Coronary artery (tissue), 2 donors: ENCODE measurements around the gene PAK4.

Experiments
- DNase-seq: peaks from one replicate; pipeline ENCODE4 v3.0.0-alpha.2; 2017; ENCODE audit warnings: low spot score
- H3K27ac ChIP-seq, 2 donors: fragments of 200-600 bp; sonication (generic); one replicate each; pipeline ENCODE4 v1.5.1; 2016 to 2019
- H3K4me3 ChIP-seq: fragments of 200-600 bp; sonication (generic); 2 replicates; pipeline ENCODE4 v1.5.1; 2016; ENCODE audit warnings: mild to moderate bottlenecking, moderate library complexity
- TF ChIP-seq, protein P1 (sequence below): fragments of 200-600 bp; sonication (generic); IDR thresholded peaks from one replicate; pipeline ENCODE4 v1.5.1; 2019; ENCODE audit warnings: antibody characterized with exemption

Gene PAK4

DNA sequence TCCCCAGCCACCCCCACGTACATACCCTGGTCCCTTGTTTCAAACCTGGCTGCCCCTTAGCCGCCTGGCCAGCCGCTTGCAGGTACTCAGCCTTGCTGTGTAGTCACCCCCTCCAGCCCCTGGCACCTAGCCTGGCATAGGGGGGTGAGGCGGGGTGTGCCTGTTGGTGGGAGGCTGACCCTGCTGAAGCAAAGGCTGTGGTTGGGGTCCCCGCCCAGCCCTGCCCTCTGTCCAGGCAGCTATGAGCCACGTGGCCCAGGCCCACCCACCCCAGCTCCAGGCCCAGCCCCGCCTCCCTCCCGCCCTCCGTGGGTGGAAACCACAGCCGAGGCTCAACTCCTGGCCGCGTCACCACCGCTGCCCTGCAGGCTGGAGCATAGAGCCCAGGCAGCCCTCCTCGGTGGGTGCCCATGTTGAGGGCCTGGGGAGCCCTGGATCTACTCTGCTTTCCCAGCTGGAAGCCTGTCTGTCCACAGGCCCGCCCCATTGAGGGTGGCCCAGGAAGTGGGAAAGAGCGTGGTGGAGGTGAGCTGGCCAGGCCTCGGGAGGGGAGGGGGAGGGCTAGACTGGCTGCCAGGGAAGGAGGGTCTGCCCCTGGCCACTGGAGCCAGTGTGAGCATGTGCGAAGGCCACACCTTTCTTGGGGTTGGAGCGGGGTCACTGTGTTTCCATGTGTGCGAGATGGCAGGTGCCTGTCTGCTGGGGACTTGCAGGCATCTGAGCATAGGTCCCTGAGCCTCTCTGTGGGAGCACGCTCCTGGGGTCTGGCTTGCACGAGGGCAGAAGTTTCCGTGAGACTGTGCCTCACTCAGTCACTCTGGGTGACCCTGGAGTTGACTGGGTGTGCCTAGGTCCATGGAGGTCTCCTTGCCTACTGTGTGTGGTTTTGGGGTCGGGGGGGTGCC is 31.0 kb downstream of the PAK4 start:
- Histone ChIP-seq H3K27ac (no peak overlapping the region), H3K4me3 (peak overlapping the region; percentile 29)
- no peak for DNase-seq
- TF ChIP-seq, protein P1, sequence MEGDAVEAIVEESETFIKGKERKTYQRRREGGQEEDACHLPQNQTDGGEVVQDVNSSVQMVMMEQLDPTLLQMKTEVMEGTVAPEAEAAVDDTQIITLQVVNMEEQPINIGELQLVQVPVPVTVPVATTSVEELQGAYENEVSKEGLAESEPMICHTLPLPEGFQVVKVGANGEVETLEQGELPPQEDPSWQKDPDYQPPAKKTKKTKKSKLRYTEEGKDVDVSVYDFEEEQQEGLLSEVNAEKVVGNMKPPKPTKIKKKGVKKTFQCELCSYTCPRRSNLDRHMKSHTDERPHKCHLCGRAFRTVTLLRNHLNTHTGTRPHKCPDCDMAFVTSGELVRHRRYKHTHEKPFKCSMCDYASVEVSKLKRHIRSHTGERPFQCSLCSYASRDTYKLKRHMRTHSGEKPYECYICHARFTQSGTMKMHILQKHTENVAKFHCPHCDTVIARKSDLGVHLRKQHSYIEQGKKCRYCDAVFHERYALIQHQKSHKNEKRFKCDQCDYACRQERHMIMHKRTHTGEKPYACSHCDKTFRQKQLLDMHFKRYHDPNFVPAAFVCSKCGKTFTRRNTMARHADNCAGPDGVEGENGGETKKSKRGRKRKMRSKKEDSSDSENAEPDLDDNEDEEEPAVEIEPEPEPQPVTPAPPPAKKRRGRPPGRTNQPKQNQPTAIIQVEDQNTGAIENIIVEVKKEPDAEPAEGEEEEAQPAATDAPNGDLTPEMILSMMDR = no peak

DNA sequence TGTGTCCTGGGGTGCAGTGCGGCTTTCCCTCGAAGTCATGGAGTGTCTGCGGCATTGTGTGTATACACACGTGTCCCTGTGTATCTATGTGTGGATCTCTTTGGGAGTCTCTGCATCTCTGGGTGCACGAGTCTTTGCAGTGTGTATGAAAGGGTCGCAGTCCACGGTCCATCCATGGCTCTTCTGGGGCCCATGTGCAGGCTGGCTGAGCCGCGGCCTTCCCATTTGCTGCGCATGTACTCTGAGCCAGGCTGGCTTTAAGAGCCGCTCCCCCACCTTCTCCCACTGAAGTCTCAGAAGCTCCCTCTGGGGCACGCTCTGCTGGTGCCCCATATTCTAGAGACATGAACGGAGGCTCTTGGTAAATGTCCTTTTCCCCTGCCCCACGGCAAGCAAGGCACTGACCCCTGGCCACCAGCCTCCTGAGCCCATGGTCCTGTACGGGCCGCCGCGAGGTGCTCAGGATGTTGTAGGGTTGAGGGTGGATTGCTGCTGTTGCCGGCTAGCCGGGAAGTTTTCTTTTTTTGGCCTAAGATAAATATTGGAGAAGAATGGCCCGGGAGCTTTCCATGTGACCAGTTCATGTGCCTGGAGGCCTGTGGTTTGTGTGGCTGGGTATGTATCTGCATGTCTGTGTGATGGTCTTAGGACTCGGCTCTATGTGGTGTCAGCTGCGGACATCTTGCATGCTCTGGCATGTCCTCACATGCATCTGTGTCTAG is 31.9 kb downstream of the PAK4 start:
- H3K27ac ChIP-seq = no peak overlapping the region
- TF ChIP-seq, protein P1 = no peak
- peak overlapping the region; percentile 1 for H3K4me3 ChIP-seq

DNA sequence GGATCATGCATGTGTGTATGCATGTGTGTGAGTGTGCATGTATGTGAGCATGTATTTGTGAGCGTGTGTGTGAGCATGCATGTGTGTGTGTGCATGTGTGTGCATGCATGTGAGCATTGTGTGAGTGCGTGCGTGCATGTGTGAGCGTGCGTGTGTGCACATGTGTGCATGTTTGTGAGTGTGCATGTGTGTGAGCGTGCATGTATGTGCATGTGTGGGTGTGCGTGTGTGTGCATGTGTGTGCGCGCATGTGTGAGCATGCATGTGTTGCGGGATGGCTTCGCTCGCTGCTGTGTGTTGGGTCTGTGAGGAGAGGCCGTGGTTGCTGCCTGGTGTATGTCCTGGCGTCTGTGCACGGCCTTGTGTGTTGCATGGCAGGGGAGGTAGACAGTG is 32.4 kb downstream of the PAK4 start:
- Histone ChIP-seq H3K27ac (no peak overlapping the region), H3K4me3 (peak overlapping the region; percentile 1)
- TF ChIP-seq, protein P1 = no peak
- DNase-seq = no peak

More for the DNA sequence above, 31.9 kb downstream of the PAK4 start:
- no peak for DNase-seq

DNA sequence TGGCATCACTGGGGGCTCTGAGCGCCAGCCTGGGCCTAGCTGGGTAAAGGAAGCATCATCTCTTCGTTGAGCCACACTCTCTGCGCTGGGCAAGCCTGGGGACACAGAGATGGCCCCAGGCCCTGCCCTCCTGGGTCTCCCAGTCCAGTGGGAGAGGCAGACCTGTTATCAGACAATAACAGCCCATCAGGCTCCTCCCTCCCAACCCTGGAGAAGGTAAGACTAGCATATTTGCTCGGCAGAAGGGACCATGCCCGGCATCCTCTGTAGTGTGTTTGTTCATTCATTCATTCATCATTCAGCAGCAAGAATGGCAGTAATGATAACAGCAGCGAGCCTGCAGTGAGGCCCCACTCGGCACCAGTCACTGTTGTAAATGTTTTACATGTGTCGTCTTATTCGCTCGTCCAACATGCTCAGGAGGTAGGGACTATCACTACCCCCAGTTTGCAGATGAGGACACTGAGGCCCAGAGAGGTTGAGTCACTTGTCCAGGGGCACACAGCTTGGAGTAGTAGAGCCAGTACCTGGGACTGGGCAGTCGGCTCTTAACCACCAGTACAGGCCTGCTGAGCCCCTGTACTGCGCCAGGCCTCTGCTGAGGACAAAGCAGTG is 33.2 kb downstream of the PAK4 start:
- no peak for DNase-seq
- TF ChIP-seq, protein P1 = no peak
- Histone ChIP-seq H3K27ac (no peak overlapping the region), H3K4me3 (no peak overlapping the region)

DNA sequence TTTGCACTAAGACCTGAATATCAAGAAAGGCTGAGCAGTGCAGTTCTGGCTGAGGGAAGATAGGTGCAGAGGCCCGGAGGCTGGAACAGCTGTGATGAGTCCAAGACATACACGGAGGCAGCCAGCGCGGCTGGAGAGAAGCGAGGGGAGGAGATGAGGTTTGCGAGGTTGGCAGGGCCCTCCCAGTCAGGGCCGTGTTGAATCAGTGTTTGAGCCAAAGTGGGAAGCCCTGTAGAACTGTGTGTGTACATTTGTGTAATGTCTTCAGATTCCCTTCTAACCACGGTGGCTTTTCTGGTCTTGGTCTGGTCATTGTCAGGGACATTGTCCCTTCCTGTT is 34.9 kb downstream of the PAK4 start:
- DNase-seq = no peak
- no peak overlapping the region for H3K4me3 ChIP-seq
- peak overlapping the region; percentile 3 to 54 for H3K27ac ChIP-seq
- TF ChIP-seq, protein P1 = no peak

DNA sequence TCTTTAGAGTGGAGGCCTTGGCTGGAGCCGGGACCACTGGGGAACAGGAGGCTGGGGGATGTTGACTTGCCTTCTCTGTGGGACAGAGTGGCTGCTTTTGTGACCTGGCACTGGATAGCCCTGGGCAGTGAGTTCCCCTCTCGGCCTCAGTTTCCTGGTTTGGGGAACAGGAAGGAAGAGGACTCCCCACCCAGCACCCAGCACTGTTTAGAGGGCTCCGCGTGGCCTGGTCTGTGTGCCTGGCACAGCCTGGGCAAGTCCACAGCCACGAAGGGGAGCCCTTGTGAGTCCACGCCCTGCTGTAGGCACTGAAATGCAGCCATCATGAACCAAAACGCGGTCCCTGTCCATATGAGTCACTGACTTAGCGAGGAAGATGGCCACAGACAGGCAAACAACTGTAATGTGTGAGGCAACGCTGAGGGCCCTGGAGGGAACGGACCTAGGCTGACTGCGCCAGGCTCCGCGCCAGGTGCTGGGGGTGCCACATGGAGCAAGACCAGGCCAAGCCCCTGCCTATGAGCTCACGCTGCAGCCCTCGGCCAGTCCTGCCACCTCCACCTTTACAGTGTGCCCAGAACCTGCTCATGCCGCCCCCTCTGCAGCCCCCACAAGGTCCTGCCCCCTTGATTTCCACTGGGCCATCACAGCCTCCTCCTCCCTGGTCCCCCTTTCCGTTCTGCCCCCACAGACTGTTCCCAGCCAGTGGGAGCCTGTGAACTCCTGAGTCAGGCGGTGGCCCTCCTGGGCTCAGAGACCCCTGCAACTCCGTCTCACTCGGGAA is 35.5 kb downstream of the PAK4 start:
- Histone ChIP-seq H3K4me3 (no peak overlapping the region), H3K27ac (peak overlapping the region; percentile 3 to 54)
- DNase-seq = no peak
- TF ChIP-seq, protein P1 = no peak
